ENCODE measurements around the gene ABCC1. TPM values are rescaled to one million over a fixed set of nuclear protein-coding genes. Genes with fewer than 3 reads are reported as not detected.

ABCC1 gene
- polyA plus RNA-seq, 1 of the 3 experiments (the other 2 are of a cell fraction), result 23.7 TPM

- ChIA-PET POLR2A (no interaction called here), CTCF (no interaction called here)
- Histone ChIP-seq H3K9me3 (peaks cover 8% of the 10 kb centered on the region; the same call in 1 of the 2 replicates), H3F3A (replicated peaks; ENCODE audit: insufficient read depth) (no peaks in the 10 kb centered on the region), H3K27me3 (ENCODE audit: insufficient read depth) (no peaks in the 10 kb centered on the region), H4K20me1 (ENCODE audit: insufficient read depth) (no peaks in the 10 kb centered on the region), H3K79me2 (ENCODE audit: insufficient read depth) (peaks cover 98% of the 10 kb centered on the region), H3K27ac (ENCODE audit: low read depth in 2 of 2, low read length in 1 of 2) (peak overlapping the region in 1 of 2 experiments; percentile 34; a peak in 1 of 4 replicates), H3K9ac (no peak overlapping the region), H3K4me2 (no peak overlapping the region), H3K4me1 (ENCODE audit: control insufficient read depth in 1 of 2, insufficient read depth in 2 of 2, low read depth in 1 of 2, low read length in 1 of 2) (no peaks in the 10 kb centered on the region), H2AFZ (ENCODE audit: low read depth) (no peak overlapping the region), H3K36me3 (replicated peaks in 1 of 2; ENCODE audit: control insufficient read depth in 1 of 2, insufficient read depth in 2 of 2, low read length in 1 of 2) (peaks cover 0 to 24% of the 10 kb centered on the region in 2 experiments), H3K9me2 (no peaks in the 10 kb centered on the region), H3K4me3 (ENCODE audit: low read depth in 2 of 2, low read length in 1 of 2) (no peak overlapping the region)
- no peak for DNase-seq
- 88% methylated on average over 3 of the region's 3 CpGs for WGBS (ENCODE audit: low lambda C conversion rate)
- TF ChIP-seq SIN3A (IDR thresholded peaks at IDR 0.05; ENCODE audit: borderline replicate concordance, low read depth, low read length) (no peak), TCF12 (IDR thresholded peaks at IDR 0.05) (no peak)
Observed at GRCh38 chr16:15979801-15980200, 30.4 kb downstream of the ABCC1 start.

GRCh38 chr16:15980329-15980728, 30.9 kb downstream of the ABCC1 start:
- ChIA-PET POLR2A (no interaction called here), CTCF (no interaction called here)
- H3F3A ChIP-seq (replicated peaks; ENCODE audit: insufficient read depth), result no peaks in the 10 kb centered on the region
- H3K9me3 ChIP-seq, result peaks cover 8% of the 10 kb centered on the region; the same call in 1 of the 2 replicates
- no peak for DNase-seq
- WGBS (ENCODE audit: low lambda C conversion rate), result 95% methylated on average over 3 of the region's 3 CpGs
- no peaks in the 10 kb centered on the region for H3K4me1 ChIP-seq (ENCODE audit: control insufficient read depth in 1 of 2, insufficient read depth in 2 of 2, low read depth in 1 of 2, low read length in 1 of 2)
- peaks cover 0 to 24% of the 10 kb centered on the region in 2 experiments for H3K36me3 ChIP-seq (replicated peaks in 1 of 2; ENCODE audit: control insufficient read depth in 1 of 2, insufficient read depth in 2 of 2, low read length in 1 of 2)
- H3K4me2 ChIP-seq, result no peak overlapping the region
- H2AFZ ChIP-seq (ENCODE audit: low read depth), result no peak overlapping the region
- H4K20me1 ChIP-seq (ENCODE audit: insufficient read depth), result no peaks in the 10 kb centered on the region
- no peak overlapping the region for H3K9ac ChIP-seq
- H3K79me2 ChIP-seq (ENCODE audit: insufficient read depth), result peaks cover 98% of the 10 kb centered on the region
- no peak overlapping the region for H3K4me3 ChIP-seq (ENCODE audit: low read depth in 2 of 2, low read length in 1 of 2)
- H3K9me2 ChIP-seq, result no peaks in the 10 kb centered on the region
- H3K27me3 ChIP-seq (ENCODE audit: insufficient read depth), result no peaks in the 10 kb centered on the region
- peak overlapping the region in 1 of 2 experiments; percentile 34; a peak in 1 of 4 replicates for H3K27ac ChIP-seq (ENCODE audit: low read depth in 2 of 2, low read length in 1 of 2)
- no peak for TF ChIP-seq EZH2phosphoT487 (IDR thresholded peaks at IDR 0.05; ENCODE audit: borderline replicate concordance, low read depth)
- TF ChIP-seq FOSL2 (IDR thresholded peaks at IDR 0.05; ENCODE audit: borderline replicate concordance, low read depth), result no peak
- TF ChIP-seq ZBTB33 (IDR thresholded peaks at IDR 0.05; ENCODE audit: borderline replicate concordance, low read depth), result no peak
- TF ChIP-seq NRF1 (IDR thresholded peaks at IDR 0.05; ENCODE audit: low read depth, low read length), result no peak
- no peak for TF ChIP-seq USF2 (IDR thresholded peaks at IDR 0.05; ENCODE audit: borderline replicate concordance, low read depth, low read length)
- no peak for TF ChIP-seq RAD21 (IDR thresholded peaks at IDR 0.05; ENCODE audit: low read length)
- no peak for TF ChIP-seq USF1 (IDR thresholded peaks at IDR 0.05; ENCODE audit: borderline replicate concordance, low read depth)
- TF ChIP-seq RXRA (IDR thresholded peaks at IDR 0.05; ENCODE audit: borderline replicate concordance, low read depth), result no peak
- no peak for TF ChIP-seq POLR2AphosphoS5 (IDR thresholded peaks at IDR 0.05; ENCODE audit: low read depth, low read length)
- TF ChIP-seq JUND (IDR thresholded peaks at IDR 0.05), result no peak
- no peak for TF ChIP-seq PBX3 (IDR thresholded peaks at IDR 0.05)
- TF ChIP-seq RCOR1 (IDR thresholded peaks at IDR 0.05; ENCODE audit: low read length), result no peak
- no peak for TF ChIP-seq YY1 (IDR thresholded peaks at IDR 0.05; ENCODE audit: low read depth)
- no peak for TF ChIP-seq GATA2 (CRISPR knock-in tag; IDR thresholded peaks at IDR 0.05)
- no peak for TF ChIP-seq TEAD4 (IDR thresholded peaks at IDR 0.05; ENCODE audit: borderline replicate concordance, insufficient read depth)

Measured in SK-N-SH (cell line).